GM12878 (cell line): Measurements from ENCODE around the gene CRIM1. TPM values are rescaled to one million over a fixed set of nuclear protein-coding genes. Genes with fewer than 3 reads are reported as not detected.

Experiments used
- ATAC-seq: fragments of 200-7000 bp; cut with Tn5 transposase; 3 replicates; pipeline ENCODE4 v1.9.1; 2020; ENCODE audit warnings: mild to moderate bottlenecking, moderate library complexity
- BruUV-seq: library from RNA; stranded (reverse); fragments of 400-500 nt; replicated peaks from 2 replicates; lab custom pipeline; 2021; lab: Mats Ljungman, UMichigan
- CTCF ChIA-PET: fragments of 300-600 bp; sonication (Branson Sonifier 250); formaldehyde crosslinking; extraction: SDS; loops from one replicate; lab custom pipeline; 2021; ENCODE audit warnings: inconsistent platforms; lab: Yijun Ruan, JAX
- POLR2A ChIA-PET: fragments of 350-600 bp; formaldehyde crosslinking; extraction: SDS; loops from one replicate; lab custom pipeline; 2021; ENCODE audit warnings: inconsistent platforms; lab: Charles Lee
- RAD21 ChIA-PET: fragments of 300-600 bp; sonication (Branson Sonifier 250); formaldehyde crosslinking; loops from one replicate; lab custom pipeline; 2023; ENCODE audit warnings: antibody characterized with exemption; ENCODE audit not compliant: unreplicated experiment; lab: Charles Lee
- SMC1A ChIA-PET: fragments of 300-600 bp; sonication (Branson Sonifier 250); formaldehyde crosslinking; loops from one replicate; lab custom pipeline; 2023; ENCODE audit not compliant: unreplicated experiment, uncharacterized antibody; lab: Charles Lee
- DNase-seq: peaks from one replicate; pipeline ENCODE4 v3.0.0-alpha.2; 2011; ENCODE audit warnings: low read depth, low spot score
- FAIRE-seq: peaks from 3 replicates; lab custom pipeline; 2011; peaks lifted over from hg19 to GRCh38; lab: Jason Lieb, UNC
- H2AFZ ChIP-seq: 2 replicates; pipeline ENCODE4 v1.6.0; 2011; ENCODE audit warnings: low read depth, low read length, control low read depth; ENCODE audit not compliant: control insufficient read depth
- H3K27ac ChIP-seq: 2 replicates; pipeline ENCODE4 v1.5.1; 2011; ENCODE audit warnings: control low read depth; ENCODE audit not compliant: control insufficient read depth, insufficient read depth
- H3K27me3 ChIP-seq, 2 experiments: replicated peaks in 1 of 2; 2 replicates each; pipeline versions ENCODE4 v1.6.0 to v1.6.1; 2011; ENCODE audit warnings: low read length in 1 of 2; ENCODE audit not compliant: control insufficient read depth in 2 of 2, insufficient read depth in 2 of 2
- H3K36me3 ChIP-seq, 2 experiments: 2 replicates each; pipeline ENCODE4 v1.5.1; 2011; ENCODE audit warnings: low read length in 1 of 2; ENCODE audit not compliant: control insufficient read depth in 2 of 2, insufficient read depth in 2 of 2
- H3K4me1 ChIP-seq: 2 replicates; pipeline ENCODE4 v1.6.1; 2011; ENCODE audit warnings: mild to moderate bottlenecking, low read length, moderate library complexity, mixed read lengths; ENCODE audit not compliant: control insufficient read depth, insufficient read depth
- H3K4me2 ChIP-seq: 2 replicates; pipeline ENCODE4 v1.6.0; 2011; ENCODE audit warnings: control low read depth; ENCODE audit not compliant: control insufficient read depth, insufficient read depth
- H3K4me3 ChIP-seq: fragments of 200-600 bp; sonication (generic); 2 replicates; pipeline ENCODE4 v1.5.1; 2016
- H3K79me2 ChIP-seq: 2 replicates; pipeline ENCODE4 v1.6.0; 2011; ENCODE audit warnings: low read length; ENCODE audit not compliant: control insufficient read depth, insufficient read depth
- H3K9ac ChIP-seq: 2 replicates; pipeline ENCODE4 v1.8.0; 2011; ENCODE audit warnings: low read length, control low read depth, mixed read lengths; ENCODE audit not compliant: control insufficient read depth, insufficient read depth
- H3K9me3 ChIP-seq: replicated peaks from 3 replicates; pipeline ENCODE4 v1.5.1; 2011; ENCODE audit warnings: mild to moderate bottlenecking, low read length; ENCODE audit not compliant: control insufficient read depth, insufficient read depth
- H4K20me1 ChIP-seq: 2 replicates; pipeline ENCODE4 v1.6.0; 2011; ENCODE audit not compliant: control insufficient read depth, insufficient read depth
- BMI1 ChIP-seq: fragments of 450-650 bp; IDR thresholded peaks from 2 replicates; pipeline ENCODE4 v1.6.1; 2016; ENCODE audit warnings: mild to moderate bottlenecking, moderate library complexity, borderline replicate concordance
- CBFB ChIP-seq: IDR thresholded peaks from 2 replicates; pipeline ENCODE4 v1.6.1; 2016; ENCODE audit warnings: antibody characterized with exemption, low read depth
- CEBPB ChIP-seq, 2 experiments: fragments of 150-350 bp in 1 of 2; IDR thresholded peaks; 2 replicates each; pipeline ENCODE4 v1.6.1; 2012 to 2014; ENCODE audit warnings: low read depth in 2 of 2, low read length in 2 of 2, borderline replicate concordance in 1 of 2, inconsistent platforms in 1 of 2
- ESRRA ChIP-seq: IDR thresholded peaks from 2 replicates; pipeline ENCODE4 v1.6.1; 2012; ENCODE audit warnings: mild to moderate bottlenecking, low read length, improper control_type of control experiment
- IKZF1 ChIP-seq: fragments of 450-650 bp; conservative IDR thresholded peaks from 2 replicates; pipeline ENCODE4 v1.6.1; 2017; ENCODE audit warnings: antibody characterized with exemption, mild to moderate bottlenecking
- IKZF2 ChIP-seq, 2 experiments: fragments of 450-650 bp; IDR thresholded peaks; 2 replicates each; pipeline ENCODE4 v1.6.1; 2017; ENCODE audit warnings: mild to moderate bottlenecking in 2 of 2, moderate library complexity in 2 of 2
- IRF3 ChIP-seq: fragments of 450-650 bp; IDR thresholded peaks from 2 replicates; pipeline ENCODE4 v1.6.1; 2014; ENCODE audit warnings: mild to moderate bottlenecking
- LARP7 ChIP-seq: fragments of 450-650 bp; IDR thresholded peaks from 2 replicates; pipeline ENCODE4 v1.6.1; 2017; ENCODE audit warnings: mild to moderate bottlenecking
- MAX ChIP-seq: IDR thresholded peaks from 2 replicates; pipeline ENCODE4 v1.6.1; 2012; ENCODE audit warnings: low read depth, low read length, improper control_type of control experiment
- MXI1 ChIP-seq: fragments of 150-350 bp; IDR thresholded peaks from 2 replicates; pipeline ENCODE4 v1.6.1; 2011; ENCODE audit warnings: low read depth, mild to moderate bottlenecking, inconsistent platforms, low read length, improper control_type of control experiment
- NFYB ChIP-seq: IDR thresholded peaks from 2 replicates; pipeline ENCODE4 v1.6.1; 2011; ENCODE audit warnings: low read depth, mild to moderate bottlenecking, low read length, improper control_type of control experiment, moderate library complexity; ENCODE audit not compliant: insufficient read depth
- NR2C2 ChIP-seq: IDR thresholded peaks from 2 replicates; pipeline ENCODE4 v1.6.1; 2011; ENCODE audit warnings: borderline replicate concordance, low read depth; ENCODE audit not compliant: control insufficient read depth, insufficient read length
- RAD51 ChIP-seq: fragments of 450-650 bp; IDR thresholded peaks from 2 replicates; pipeline ENCODE4 v1.6.1; 2016; ENCODE audit warnings: moderate library complexity, mild to moderate bottlenecking, inconsistent platforms
- SIN3A ChIP-seq: IDR thresholded peaks from 2 replicates; pipeline ENCODE4 v1.6.1; 2012; ENCODE audit warnings: low read depth, low read length, improper control_type of control experiment
- SREBF2 ChIP-seq: IDR thresholded peaks from 2 replicates; pipeline ENCODE4 v1.6.1; 2012; ENCODE audit warnings: mild to moderate bottlenecking, low read length
- ZBTB11 ChIP-seq: fragments of 450-650 bp; formaldehyde crosslinking; IDR thresholded peaks from 2 replicates; pipeline ENCODE4 v1.5.0; 2022; ENCODE audit warnings: mild to moderate bottlenecking, missing genetic modification characterization
- ZNF217 ChIP-seq: fragments of 450-650 bp; IDR thresholded peaks from 2 replicates; pipeline ENCODE4 v1.6.1; 2017; ENCODE audit warnings: antibody characterized with exemption, mild to moderate bottlenecking
- WGBS: methylation state at CpG from one replicate; pipeline ENCODE4 v1.1.6; 2016; ENCODE audit warnings: low lambda C conversion rate; ENCODE audit not compliant: insufficient replicate concordance, insufficient coverage; ENCODE audit errors: missing lambda C conversion rate; 5-methylcytosine and 5-hydroxymethylcytosine counted together
- in situ Hi-C: fragments of 300-500 bp; cut with MboI; formaldehyde crosslinking; loops from 9 replicates; pipeline ENCODE4 v1.14.3; 2018; ENCODE audit warnings: mixed read lengths
- intact Hi-C: fragments of 100-400 bp; cut with micrococcal nuclease; formaldehyde crosslinking; loops from one replicate; pipeline ENCODE4 v1.14.2; 2022; ENCODE audit not compliant: unreplicated experiment
- polyA plus RNA-seq, 11 experiments: library from polyadenylated mRNA; depleted of rRNA in 4 of 11; unstranded in 6 of 11; stranded (reverse) in 5 of 11; fragments of >200 nt; fragmentation: Nextera tagmentation in 4 of 11; fragmentation: Illumina TruSeq in 1 of 11; extraction: Ambion mirVana in 4 of 11; extraction: Trizol in 1 of 11; gene quantifications; 1 replicate in 1 of 11; 2 replicates in 10 of 11; pipeline versions ENCODE4 v1.2.1 to v1.2.3, GENCODE V29; 2011 to 2016; ENCODE audit warnings: inconsistent platforms in 2 of 11, missing spikeins in 2 of 11, low read depth in 1 of 11
- total RNA-seq, 4 experiments: library from RNA; depleted of rRNA in 3 of 4; stranded (reverse); fragments of >200 nt in 3 of 4; fragmentation: Illumina TruSeq in 1 of 4; extraction: Trizol in 1 of 4; gene quantifications; 2 replicates each; pipeline versions ENCODE4 v1.2.1 to v1.2.3, GENCODE V29; 2013 to 2021

The CRIM1 gene
- total and polyA plus RNA-seq, 10 of the 15 experiments (the other 5 are each of a cell fraction or from before 2014, with no cell fraction given), result 0.42 to 7.4 (median 3.1) TPM

GRCh38 chr2:36450466-36451196 is 95.1 kb downstream of the CRIM1 start:
- intact Hi-C loops, result no loop called here
- 24% methylated on average over 5 of the region's 5 CpGs for WGBS
- TF ChIP-seq CEBPB (IDR thresholded peaks at IDR 0.05; ENCODE audit: borderline replicate concordance in 1 of 2, low read depth in 2 of 2, low read length in 2 of 2), result no peak
- TF ChIP-seq RAD51, result no peak
- TF ChIP-seq SIN3A, result no peak
- TF ChIP-seq CBFB, result no peak
- no peak for TF ChIP-seq LARP7
- TF ChIP-seq ZNF217, result no peak
- TF ChIP-seq ZBTB11 (CRISPR knock-in tag), result no peak
- TF ChIP-seq IKZF2 (IDR thresholded peaks at IDR 0.05), result no peak
- TF ChIP-seq BMI1, result no peak
- no peak for TF ChIP-seq MXI1
- TF ChIP-seq IRF3, result no peak
- no peak for TF ChIP-seq NR2C2
- TF ChIP-seq IKZF1, result no peak
- TF ChIP-seq NFYB, result no peak
- TF ChIP-seq MAX, result no peak
- no peak for TF ChIP-seq SREBF2
- TF ChIP-seq ESRRA, result no peak
- Histone ChIP-seq H4K20me1 (no peaks in the 10 kb centered on the region), H3K9ac (no peak overlapping the region), H3K4me2 (no peak overlapping the region), H3K27ac (no peak overlapping the region), H3K27me3 (no peaks in the 10 kb centered on the region; a peak in 1 of 4 replicates), H3K9me3 (no peaks in the 10 kb centered on the region), H3K36me3 (no peaks in the 10 kb centered on the region), H3K4me3 (no peak overlapping the region), H3K4me1 (no peaks in the 10 kb centered on the region), H3K79me2 (no peaks in the 10 kb centered on the region), H2AFZ (no peak overlapping the region)
- ChIA-PET CTCF (no interaction called here), SMC1A (no interaction called here), RAD21 (no interaction called here), POLR2A (no interaction called here)
- in situ Hi-C loops, result no loop called here
- ATAC-seq, result no peak
- BruUV-seq, result no TSS peak
- FAIRE-seq, result no peak
- no peak for DNase-seq
